Tibial nerve (tissue), 4 donors: ENCODE results near the gene PHF20. TPM values are rescaled to one million over a fixed set of nuclear protein-coding genes. Genes with fewer than 3 reads are reported as not detected.

Experiments used
- DNase-seq, 2 donors: peaks; one replicate each; pipeline ENCODE4 v3.0.0-alpha.2; 2019; ENCODE audit warnings: low spot score in 2 of 2
- H3K27ac ChIP-seq, 4 donors: fragments of 200-600 bp; sonication (generic) in 3 of 4; one replicate each; pipeline ENCODE4 v1.5.1; 2017 to 2019; ENCODE audit warnings: mild to moderate bottlenecking in 1 of 4
- H3K27me3 ChIP-seq, 2 donors: fragments of 200-600 bp; sonication (generic) in 1 of 2; one replicate each; pipeline versions ENCODE4 v1.5.1 to v1.6.0; 2017 to 2019
- H3K36me3 ChIP-seq, 3 donors: fragments of 200-600 bp; sonication (generic); one replicate each; pipeline ENCODE4 v1.5.1; 2018 to 2019
- H3K4me1 ChIP-seq, 4 donors: fragments of 200-600 bp; sonication (generic) in 3 of 4; one replicate each; pipeline ENCODE4 v1.5.1; 2017 to 2019
- H3K4me3 ChIP-seq, 4 donors: fragments of 200-600 bp; sonication (generic) in 3 of 4; one replicate each; pipeline ENCODE4 v1.5.1; 2017 to 2019; ENCODE audit warnings: mild to moderate bottlenecking in 1 of 4, moderate library complexity in 1 of 4
- H3K9me3 ChIP-seq, 4 donors: fragments of 200-600 bp; sonication (generic) in 3 of 4; one replicate each; pipeline ENCODE4 v1.5.1; 2017 to 2019
- EP300 ChIP-seq, 2 donors: sonication (generic); formaldehyde crosslinking; IDR thresholded peaks; one replicate each; pipeline ENCODE4 v1.6.1; 2017; ENCODE audit warnings: antibody characterized with exemption in 2 of 2, mild to moderate bottlenecking in 1 of 2
- POLR2A ChIP-seq, 2 donors: fragments of 450-650 bp; IDR thresholded peaks; one replicate each; pipeline ENCODE4 v1.6.1; 2017; ENCODE audit warnings: antibody characterized with exemption in 2 of 2, mild to moderate bottlenecking in 2 of 2, moderate library complexity in 2 of 2
- WGBS, 2 donors: methylation state at CpG; one replicate each; pipeline ENCODE4 v1.1.5; 2018; 5-methylcytosine and 5-hydroxymethylcytosine counted together
- total RNA-seq, 4 donors: library from RNA; depleted of rRNA; stranded (reverse); fragments of >200 nt; gene quantifications; one replicate each; pipeline ENCODE4 v1.1.0, GENCODE V29; 2016
- TF ChIP-seq, protein P1 (sequence below), 5 experiments: fragments of 200-600 bp in 3 of 5; fragments of 450-650 bp in 2 of 5; sonication (generic) in 3 of 5; IDR thresholded peaks; one replicate each; pipeline ENCODE4 v1.5.1; 2016 to 2019; ENCODE audit warnings: antibody characterized with exemption in 5 of 5, mild to moderate bottlenecking in 3 of 5, moderate library complexity in 2 of 5

PHF20 gene
- total RNA-seq, 4 donors from 2014 or later: 30.0 to 76.8 (median 57.1) TPM

DNA sequence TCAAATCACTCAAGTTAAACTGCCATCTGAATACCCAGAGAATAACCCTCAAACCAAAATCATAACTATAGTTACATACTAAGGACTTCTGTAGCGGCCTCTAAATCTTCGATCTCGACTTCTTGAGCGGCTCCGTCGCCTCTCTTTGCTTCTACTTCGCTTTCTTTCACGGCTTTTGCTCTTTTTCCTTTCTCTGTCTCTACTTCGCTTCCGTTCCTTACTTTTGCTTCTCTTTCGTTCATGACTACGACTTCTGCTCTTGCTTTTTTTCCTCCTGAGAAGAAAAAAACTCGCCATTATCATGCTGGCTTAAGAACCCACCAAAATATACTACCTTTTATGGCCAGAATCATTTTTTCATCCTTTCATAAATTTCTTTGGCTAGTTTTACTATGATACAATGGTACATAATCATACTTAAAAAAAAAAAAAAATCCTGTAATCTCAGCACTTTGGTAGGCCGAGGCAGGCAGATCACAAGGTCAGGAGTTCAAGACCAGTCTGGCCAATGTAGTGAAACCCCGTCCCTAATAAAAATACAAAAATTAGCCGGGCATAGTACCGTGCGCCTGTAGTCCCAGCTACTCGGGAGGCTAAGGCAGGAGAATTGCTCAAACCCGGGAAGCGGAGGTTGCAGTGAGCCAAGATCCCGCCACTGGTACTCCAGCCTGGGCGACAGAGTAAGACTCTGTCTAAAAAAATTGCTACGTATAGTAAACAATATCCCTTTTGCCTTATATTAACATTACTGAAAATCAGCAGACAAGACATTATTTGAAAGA, 39.8 kb upstream of the PHF20 start:
- no peak for DNase-seq
- 82 to 87% methylated on average over 24 of the region's 24 CpGs for WGBS, 2 donors
- TF ChIP-seq, protein P1, sequence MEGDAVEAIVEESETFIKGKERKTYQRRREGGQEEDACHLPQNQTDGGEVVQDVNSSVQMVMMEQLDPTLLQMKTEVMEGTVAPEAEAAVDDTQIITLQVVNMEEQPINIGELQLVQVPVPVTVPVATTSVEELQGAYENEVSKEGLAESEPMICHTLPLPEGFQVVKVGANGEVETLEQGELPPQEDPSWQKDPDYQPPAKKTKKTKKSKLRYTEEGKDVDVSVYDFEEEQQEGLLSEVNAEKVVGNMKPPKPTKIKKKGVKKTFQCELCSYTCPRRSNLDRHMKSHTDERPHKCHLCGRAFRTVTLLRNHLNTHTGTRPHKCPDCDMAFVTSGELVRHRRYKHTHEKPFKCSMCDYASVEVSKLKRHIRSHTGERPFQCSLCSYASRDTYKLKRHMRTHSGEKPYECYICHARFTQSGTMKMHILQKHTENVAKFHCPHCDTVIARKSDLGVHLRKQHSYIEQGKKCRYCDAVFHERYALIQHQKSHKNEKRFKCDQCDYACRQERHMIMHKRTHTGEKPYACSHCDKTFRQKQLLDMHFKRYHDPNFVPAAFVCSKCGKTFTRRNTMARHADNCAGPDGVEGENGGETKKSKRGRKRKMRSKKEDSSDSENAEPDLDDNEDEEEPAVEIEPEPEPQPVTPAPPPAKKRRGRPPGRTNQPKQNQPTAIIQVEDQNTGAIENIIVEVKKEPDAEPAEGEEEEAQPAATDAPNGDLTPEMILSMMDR (IDR thresholded peaks at IDR 0.05): no peak
- TF ChIP-seq EP300 (IDR thresholded peaks at IDR 0.05) (no peak), POLR2A (IDR thresholded peaks at IDR 0.05) (no peak)
- Histone ChIP-seq H3K27ac (no peak overlapping the region), H3K4me1 (peaks cover 8 to 85% (median 27%) of the 10 kb centered on the region in 4 donors), H3K9me3 (no peaks in the 10 kb centered on the region), H3K36me3 (peaks cover 0 to 89% (median 40%) of the 10 kb centered on the region in 3 donors), H3K27me3 (no peaks in the 10 kb centered on the region), H3K4me3 (no peak overlapping the region)

DNA sequence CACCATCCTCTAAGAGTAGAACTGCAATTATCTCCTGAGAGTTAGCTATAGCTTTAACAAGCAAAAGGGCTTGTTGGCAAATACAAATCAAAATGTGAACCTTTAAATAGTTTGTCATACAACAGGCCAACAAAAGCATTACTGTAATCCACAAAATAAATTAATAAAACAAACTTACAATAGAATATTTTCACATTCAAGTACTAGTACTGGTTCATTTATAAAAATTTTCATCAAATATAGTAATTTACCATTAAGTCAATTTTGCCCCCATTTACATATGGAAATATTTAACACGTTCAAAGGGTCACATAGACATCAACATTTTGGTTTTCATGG, 39.2 kb upstream of the PHF20 start:
- Histone ChIP-seq H3K4me3 (no peak overlapping the region), H3K27ac (no peak overlapping the region), H3K4me1 (peaks cover 8 to 85% (median 27%) of the 10 kb centered on the region in 4 donors), H3K36me3 (peaks cover 0 to 91% (median 37%) of the 10 kb centered on the region in 3 donors), H3K27me3 (no peaks in the 10 kb centered on the region), H3K9me3 (no peaks in the 10 kb centered on the region)
- TF ChIP-seq POLR2A (IDR thresholded peaks at IDR 0.05) (no peak), EP300 (IDR thresholded peaks at IDR 0.05) (no peak)
- TF ChIP-seq, protein P1 (IDR thresholded peaks at IDR 0.05): no peak
- DNase-seq: no peak
- WGBS, 2 donors: 31 to 34% methylated on average over 1 of the region's 1 CpG

DNA sequence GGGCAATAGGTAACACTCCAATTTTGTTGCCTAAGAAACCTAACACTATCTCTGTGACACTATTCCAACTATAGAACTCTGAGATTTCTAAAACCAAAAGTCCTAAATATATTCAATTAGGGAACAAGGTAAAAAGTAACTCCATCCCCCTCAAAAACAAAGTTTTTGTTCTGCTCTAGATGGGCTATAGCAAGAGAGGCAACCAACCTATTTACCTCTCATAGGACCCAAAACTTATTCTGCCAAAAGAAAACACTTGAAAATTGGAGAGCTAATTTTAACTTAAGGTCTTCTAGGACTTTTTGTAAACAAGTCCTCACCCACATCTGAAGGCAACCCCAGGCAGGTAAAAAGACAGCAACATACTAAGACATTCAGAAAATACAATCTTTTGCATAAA, 37.4 kb upstream of the PHF20 start:
- TF ChIP-seq EP300 (IDR thresholded peaks at IDR 0.05) (no peak), POLR2A (IDR thresholded peaks at IDR 0.05) (no peak)
- TF ChIP-seq, protein P1 (IDR thresholded peaks at IDR 0.05): no peak
- Histone ChIP-seq H3K36me3 (peaks cover 0 to 91% (median 37%) of the 10 kb centered on the region in 3 donors), H3K27ac (no peak overlapping the region), H3K4me3 (no peak overlapping the region), H3K27me3 (no peaks in the 10 kb centered on the region), H3K9me3 (no peaks in the 10 kb centered on the region), H3K4me1 (peaks cover 9 to 86% (median 38%) of the 10 kb centered on the region in 4 donors)
- DNase-seq: no peak

DNA sequence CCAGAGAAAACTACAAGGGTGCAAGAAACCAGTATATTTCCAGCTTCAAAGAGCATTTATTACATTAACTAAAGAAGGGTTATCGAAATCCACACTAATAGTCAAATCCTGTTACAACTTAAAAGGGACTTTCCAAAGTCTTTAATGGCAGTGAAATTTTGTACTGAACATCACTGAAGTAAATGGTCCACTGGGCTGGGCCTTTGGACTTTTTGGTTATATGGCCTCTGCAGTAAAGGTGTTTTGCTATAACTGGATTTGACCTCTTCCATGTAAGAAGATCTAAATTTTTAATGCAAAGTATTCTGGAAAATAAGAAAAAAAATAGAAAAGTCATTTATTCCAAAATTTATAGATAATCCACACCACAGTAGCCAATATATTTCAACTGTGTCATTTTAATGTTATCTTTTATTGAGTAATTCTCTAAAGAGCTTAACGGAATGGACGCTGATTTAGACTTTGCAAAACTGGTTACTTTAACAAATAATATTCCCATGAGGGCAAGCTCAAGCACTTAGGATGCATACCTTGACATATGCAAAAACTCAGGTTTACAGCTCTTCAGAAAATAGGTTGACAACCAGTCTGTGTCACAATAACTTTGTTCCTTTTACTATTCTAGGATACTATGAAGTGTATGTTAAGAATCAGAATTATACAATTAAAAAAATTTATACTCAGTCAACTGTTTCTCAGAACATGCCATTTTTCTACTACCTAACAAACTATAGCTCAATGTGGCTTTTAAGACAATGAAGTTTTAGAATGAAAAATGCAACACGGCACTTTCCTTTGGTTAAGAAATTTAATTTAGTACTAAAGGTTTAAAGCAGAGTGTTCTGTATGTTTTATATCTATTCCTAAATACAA, 36.8 kb upstream of the PHF20 start:
- Histone ChIP-seq H3K4me1 (peaks cover 14 to 87% (median 43%) of the 10 kb centered on the region in 4 donors), H3K4me3 (no peak overlapping the region), H3K27me3 (no peaks in the 10 kb centered on the region), H3K36me3 (peaks cover 0 to 87% (median 34%) of the 10 kb centered on the region in 3 donors), H3K9me3 (no peaks in the 10 kb centered on the region), H3K27ac (peak overlapping the region in 1 of 4 donors; percentile 22)
- no peak for DNase-seq
- WGBS, 2 donors: 59 to 63% methylated on average over 4 of the region's 4 CpGs
- TF ChIP-seq, protein P1 (IDR thresholded peaks at IDR 0.05): no peak
- TF ChIP-seq POLR2A (IDR thresholded peaks at IDR 0.05) (no peak), EP300 (IDR thresholded peaks at IDR 0.05) (no peak)
